DND-41 (cell line): ENCODE data around the gene DDN.

Experiments used
- ATAC-seq: fragments of 200-7000 bp; cut with Tn5 transposase; 3 replicates; pipeline ENCODE4 v1.9.1; 2021; ENCODE audit warnings: low read depth; ENCODE audit not compliant: insufficient read depth
- DNase-seq: peaks from one replicate; pipeline ENCODE4 v3.0.0-alpha.2; 2020
- H2AFZ ChIP-seq: 2 replicates; pipeline ENCODE4 v1.6.0; 2012; ENCODE audit warnings: low read depth, low read length
- H3K27ac ChIP-seq: 2 replicates; pipeline ENCODE4 v1.5.1; 2012; ENCODE audit warnings: low read length, inconsistent platforms
- H3K27me3 ChIP-seq: fragments of 200-600 bp; sonication (generic); 2 replicates; pipeline ENCODE4 v1.6.0; 2012; ENCODE audit warnings: low read length, mild to moderate bottlenecking, inconsistent platforms; ENCODE audit not compliant: insufficient read depth, poor library complexity
- H3K36me3 ChIP-seq: 2 replicates; pipeline ENCODE4 v1.5.1; 2012; ENCODE audit warnings: low read length, inconsistent platforms; ENCODE audit not compliant: insufficient read depth
- H3K4me1 ChIP-seq: 2 replicates; pipeline ENCODE4 v1.5.1; 2012; ENCODE audit warnings: mild to moderate bottlenecking, low read length; ENCODE audit not compliant: insufficient read depth
- H3K4me2 ChIP-seq: 2 replicates; pipeline ENCODE4 v1.6.0; 2012; ENCODE audit warnings: mild to moderate bottlenecking, moderate library complexity, low read length, inconsistent platforms; ENCODE audit not compliant: insufficient read depth
- H3K4me3 ChIP-seq, 2 experiments: fragments of 200-600 bp in 1 of 2; shearing (Covaris generic) in 1 of 2; 2 replicates each; pipeline ENCODE4 v1.5.1; 2012 to 2016; ENCODE audit warnings: inconsistent platforms in 2 of 2, low read length in 2 of 2, mild to moderate bottlenecking in 2 of 2, low read depth in 1 of 2, moderate library complexity in 1 of 2
- H3K79me2 ChIP-seq: 2 replicates; pipeline ENCODE4 v1.6.0; 2012; ENCODE audit warnings: low read length, inconsistent platforms; ENCODE audit not compliant: insufficient read depth
- H3K9ac ChIP-seq: 2 replicates; pipeline ENCODE4 v1.6.0; 2012; ENCODE audit warnings: low read depth, mild to moderate bottlenecking, inconsistent platforms, low read length, moderate library complexity
- H3K9me3 ChIP-seq: 2 replicates; pipeline ENCODE4 v1.5.1; 2012; ENCODE audit warnings: low read length, moderate library complexity, mild to moderate bottlenecking, inconsistent platforms; ENCODE audit not compliant: insufficient read depth, severe bottlenecking
- H4K20me1 ChIP-seq: 2 replicates; pipeline ENCODE4 v1.6.0; 2012; ENCODE audit warnings: low read length; ENCODE audit not compliant: insufficient read depth
- EZH2 ChIP-seq: IDR thresholded peaks from 3 replicates; pipeline ENCODE4 v1.6.1; 2012; ENCODE audit warnings: borderline replicate concordance, low read depth, mild to moderate bottlenecking, moderate library complexity, low read length, inconsistent platforms; ENCODE audit not compliant: severe bottlenecking
- TF ChIP-seq, protein P1 (sequence below): IDR thresholded peaks from 2 replicates; pipeline ENCODE4 v1.5.1; 2012; ENCODE audit warnings: borderline replicate concordance, low read length, moderate library complexity, mild to moderate bottlenecking; ENCODE audit not compliant: poor library complexity, severe bottlenecking; ENCODE audit errors: extremely low read depth

DDN gene

GRCh38 chr12:48946205-48946604 is 53.0 kb downstream of the DDN start:
- peaks cover 39% of the 10 kb centered on the region for H3K36me3 ChIP-seq
- no peak overlapping the region for H2AFZ ChIP-seq
- H4K20me1 ChIP-seq, result peaks cover 55% of the 10 kb centered on the region
- H3K4me2 ChIP-seq, result no peak overlapping the region
- ATAC-seq, result no peak
- peaks cover 89% of the 10 kb centered on the region for H3K79me2 ChIP-seq
- no peaks in the 10 kb centered on the region for H3K4me1 ChIP-seq
- no peaks in the 10 kb centered on the region for H3K9me3 ChIP-seq
- no peak overlapping the region for H3K27ac ChIP-seq
- no peaks in the 10 kb centered on the region for H3K27me3 ChIP-seq
- no peak for DNase-seq
- TF ChIP-seq, protein P1, sequence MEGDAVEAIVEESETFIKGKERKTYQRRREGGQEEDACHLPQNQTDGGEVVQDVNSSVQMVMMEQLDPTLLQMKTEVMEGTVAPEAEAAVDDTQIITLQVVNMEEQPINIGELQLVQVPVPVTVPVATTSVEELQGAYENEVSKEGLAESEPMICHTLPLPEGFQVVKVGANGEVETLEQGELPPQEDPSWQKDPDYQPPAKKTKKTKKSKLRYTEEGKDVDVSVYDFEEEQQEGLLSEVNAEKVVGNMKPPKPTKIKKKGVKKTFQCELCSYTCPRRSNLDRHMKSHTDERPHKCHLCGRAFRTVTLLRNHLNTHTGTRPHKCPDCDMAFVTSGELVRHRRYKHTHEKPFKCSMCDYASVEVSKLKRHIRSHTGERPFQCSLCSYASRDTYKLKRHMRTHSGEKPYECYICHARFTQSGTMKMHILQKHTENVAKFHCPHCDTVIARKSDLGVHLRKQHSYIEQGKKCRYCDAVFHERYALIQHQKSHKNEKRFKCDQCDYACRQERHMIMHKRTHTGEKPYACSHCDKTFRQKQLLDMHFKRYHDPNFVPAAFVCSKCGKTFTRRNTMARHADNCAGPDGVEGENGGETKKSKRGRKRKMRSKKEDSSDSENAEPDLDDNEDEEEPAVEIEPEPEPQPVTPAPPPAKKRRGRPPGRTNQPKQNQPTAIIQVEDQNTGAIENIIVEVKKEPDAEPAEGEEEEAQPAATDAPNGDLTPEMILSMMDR, result no peak
- no peak for TF ChIP-seq EZH2
- no peak overlapping the region for H3K4me3 ChIP-seq
- no peak overlapping the region for H3K9ac ChIP-seq
